WTC11 (cell line): ENCODE measurements around the gene INAFM2. TPM values are rescaled to one million over a fixed set of nuclear protein-coding genes. Genes with fewer than 3 reads are reported as not detected.

ENCODE experiments used
- ATAC-seq: fragments of 200-7000 bp; cut with Tn5 transposase; 2 replicates; pipeline ENCODE4 v1.10.0; 2021; ENCODE audit warnings: mild to moderate bottlenecking, moderate library complexity
- CTCF ChIA-PET: fragments of 300-600 bp; sonication (Branson Sonifier 250); formaldehyde crosslinking; loops from one replicate; lab custom pipeline; 2021; ENCODE audit warnings: antibody characterized with exemption; lab: Charles Lee
- POLR2A ChIA-PET: fragments of 350-600 bp; sonication (Branson Sonifier 250); formaldehyde crosslinking; loops from one replicate; lab custom pipeline; 2021; ENCODE audit warnings: antibody characterized with exemption; lab: Charles Lee
- DNase-seq: peaks from one replicate; pipeline ENCODE4 v3.0.0; 2021; ENCODE audit warnings: low spot score
- H3K27ac Mint-ChIP-seq: 2 replicates; pipeline ENCODE4 v1.8.0; 2021; ENCODE audit warnings: mixed read lengths
- H3K27me3 Mint-ChIP-seq: 2 replicates; pipeline ENCODE4 v1.8.0; 2021; ENCODE audit warnings: low read depth, mild to moderate bottlenecking, moderate library complexity, mixed read lengths
- H3K36me3 Mint-ChIP-seq: 2 replicates; pipeline ENCODE4 v1.8.0; 2021; ENCODE audit warnings: mixed read lengths
- H3K4me1 Mint-ChIP-seq: 2 replicates; pipeline ENCODE4 v1.8.0; 2022; ENCODE audit warnings: mixed read lengths
- H3K4me3 Mint-ChIP-seq: 2 replicates; pipeline ENCODE4 v1.8.0; 2021; ENCODE audit warnings: mild to moderate bottlenecking, moderate library complexity, mixed read lengths
- H3K9me3 Mint-ChIP-seq: 2 replicates; pipeline ENCODE4 v1.8.0; 2021; ENCODE audit warnings: mixed read lengths
- GRHL2 ChIP-seq: fragments of 250-450 bp; sonication (Bioruptor Pico); IDR thresholded peaks from 2 replicates; pipeline ENCODE4 v1.8.0; 2022; ENCODE audit warnings: mild to moderate bottlenecking, moderate library complexity; ENCODE audit not compliant: insufficient replicate concordance, severe bottlenecking
- MXD4 ChIP-seq: fragments of 250-450 bp; sonication (Bioruptor Pico); IDR thresholded peaks from 2 replicates; pipeline ENCODE4 v1.8.0; 2021; ENCODE audit warnings: mild to moderate bottlenecking, moderate library complexity, borderline replicate concordance
- OVOL2 ChIP-seq: fragments of 250-450 bp; sonication (Bioruptor Pico); IDR thresholded peaks from 2 replicates; pipeline ENCODE4 v1.9.0; 2021; ENCODE audit warnings: mild to moderate bottlenecking, borderline replicate concordance
- SP1 ChIP-seq: sonication (generic); formaldehyde crosslinking; conservative IDR thresholded peaks from 2 replicates; pipeline ENCODE4 v1.8.1; 2022; ENCODE audit warnings: missing genetic modification reagents
- TEAD1 ChIP-seq: sonication (generic); formaldehyde crosslinking; IDR thresholded peaks from 2 replicates; pipeline ENCODE4 v1.8.0; 2022; ENCODE audit warnings: mild to moderate bottlenecking, missing genetic modification reagents
- ZNF232 ChIP-seq: sonication (generic); formaldehyde crosslinking; IDR thresholded peaks from 2 replicates; pipeline ENCODE4 v1.8.0; 2022; ENCODE audit warnings: mild to moderate bottlenecking, missing genetic modification reagents
- ZNF317 ChIP-seq: sonication (generic); formaldehyde crosslinking; IDR thresholded peaks from 2 replicates; pipeline ENCODE4 v1.8.1; 2023; ENCODE audit warnings: low read depth, mild to moderate bottlenecking, moderate library complexity, missing genetic modification reagents, borderline replicate concordance
- ZNF416 ChIP-seq: fragments of 250-450 bp; sonication (Bioruptor Pico); IDR thresholded peaks from 2 replicates; pipeline ENCODE4 v1.9.0; 2021; ENCODE audit warnings: mild to moderate bottlenecking, inconsistent platforms
- ZNF423 ChIP-seq: fragments of 250-450 bp; sonication (Bioruptor Pico); IDR thresholded peaks from 2 replicates; pipeline ENCODE4 v2.1.2; 2022; ENCODE audit warnings: mild to moderate bottlenecking, moderate library complexity
- ZNF671 ChIP-seq: fragments of 250-450 bp; sonication (Bioruptor Pico); IDR thresholded peaks from 2 replicates; pipeline ENCODE4 v1.8.0; 2021; ENCODE audit warnings: mild to moderate bottlenecking
- total RNA-seq: library from RNA; stranded (reverse); gene quantifications from 3 replicates; pipeline ENCODE4 v1.2.3, GENCODE V29; 2021
- TF ChIP-seq, protein P1 (sequence below): sonication (generic); formaldehyde crosslinking; IDR thresholded peaks from 2 replicates; pipeline ENCODE4 v1.8.0; 2022; ENCODE audit warnings: mild to moderate bottlenecking, missing genetic modification reagents
- TF ChIP-seq, protein P2 (sequence below): sonication (generic); formaldehyde crosslinking; IDR thresholded peaks from 2 replicates; pipeline ENCODE4 v1.8.0; 2022; ENCODE audit warnings: mild to moderate bottlenecking, missing genetic modification reagents
- TF ChIP-seq, protein P3 (sequence below): sonication (generic); formaldehyde crosslinking; IDR thresholded peaks from 2 replicates; pipeline ENCODE4 v1.8.0; 2023; ENCODE audit warnings: missing genetic modification reagents
- TF ChIP-seq, protein P4 (sequence below): fragments of 250-450 bp; sonication (Bioruptor Pico); IDR thresholded peaks from 2 replicates; pipeline ENCODE4 v1.9.0; 2021; ENCODE audit warnings: mild to moderate bottlenecking
- TF ChIP-seq, protein P5 (sequence below): sonication (generic); formaldehyde crosslinking; conservative IDR thresholded peaks from 2 replicates; pipeline ENCODE4 v1.8.1; 2023; ENCODE audit warnings: mild to moderate bottlenecking, low read depth, missing genetic modification reagents, moderate library complexity
- TF ChIP-seq, protein P6 (sequence below): sonication (generic); formaldehyde crosslinking; IDR thresholded peaks from 2 replicates; pipeline ENCODE4 v1.8.0; 2022; ENCODE audit warnings: missing genetic modification reagents
- TF ChIP-seq, protein P7 (sequence below): sonication (generic); formaldehyde crosslinking; IDR thresholded peaks from 2 replicates; pipeline ENCODE4 v1.8.1; 2023; ENCODE audit warnings: mild to moderate bottlenecking, missing genetic modification reagents, moderate library complexity

The INAFM2 gene
- total RNA-seq, 1 experiment from 2014 or later, result 34.2 TPM

DNA sequence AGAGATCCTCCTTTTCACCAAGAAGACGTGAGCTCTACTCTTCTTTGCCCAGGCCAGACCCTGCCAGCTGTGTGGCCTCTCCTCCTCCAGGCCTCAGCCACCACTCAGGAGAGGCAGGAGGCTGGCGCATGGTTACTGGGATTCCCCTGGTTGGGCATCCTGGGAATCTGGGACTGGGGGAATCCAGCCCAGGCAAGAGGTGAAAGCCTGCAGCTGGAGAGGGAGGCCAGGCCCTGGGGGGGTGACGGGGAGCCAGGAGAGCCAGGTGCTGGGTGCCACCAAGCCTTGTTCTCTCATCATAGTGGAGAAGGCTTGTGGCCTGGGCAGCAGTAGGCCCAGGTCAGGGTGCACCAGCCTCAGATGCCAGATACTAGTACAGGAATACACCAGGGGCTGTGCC lies 11.0 kb downstream of the INAFM2 start:
- DNase-seq (no peak), ATAC-seq (no peak)
- no peak for TF ChIP-seq ZNF416 (CRISPR knock-in tag)
- TF ChIP-seq, protein P1, sequence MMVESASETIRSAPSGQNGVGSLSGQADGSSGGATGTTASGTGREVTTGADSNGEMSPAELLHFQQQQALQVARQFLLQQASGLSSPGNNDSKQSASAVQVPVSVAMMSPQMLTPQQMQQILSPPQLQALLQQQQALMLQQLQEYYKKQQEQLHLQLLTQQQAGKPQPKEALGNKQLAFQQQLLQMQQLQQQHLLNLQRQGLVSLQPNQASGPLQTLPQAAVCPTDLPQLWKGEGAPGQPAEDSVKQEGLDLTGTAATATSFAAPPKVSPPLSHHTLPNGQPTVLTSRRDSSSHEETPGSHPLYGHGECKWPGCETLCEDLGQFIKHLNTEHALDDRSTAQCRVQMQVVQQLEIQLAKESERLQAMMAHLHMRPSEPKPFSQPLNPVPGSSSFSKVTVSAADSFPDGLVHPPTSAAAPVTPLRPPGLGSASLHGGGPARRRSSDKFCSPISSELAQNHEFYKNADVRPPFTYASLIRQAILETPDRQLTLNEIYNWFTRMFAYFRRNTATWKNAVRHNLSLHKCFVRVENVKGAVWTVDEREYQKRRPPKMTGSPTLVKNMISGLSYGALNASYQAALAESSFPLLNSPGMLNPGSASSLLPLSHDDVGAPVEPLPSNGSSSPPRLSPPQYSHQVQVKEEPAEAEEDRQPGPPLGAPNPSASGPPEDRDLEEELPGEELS, result no peak
- no peak for TF ChIP-seq SP1 (CRISPR knock-in tag)
- TF ChIP-seq ZNF317 (CRISPR knock-in tag), result no peak
- no peak for TF ChIP-seq ZNF671 (CRISPR knock-in tag)
- no peak for TF ChIP-seq ZNF423 (CRISPR knock-in tag)
- TF ChIP-seq TEAD1 (CRISPR knock-in tag), result no peak
- TF ChIP-seq OVOL2 (CRISPR knock-in tag), result no peak
- TF ChIP-seq MXD4, result no peak
- TF ChIP-seq GRHL2 (CRISPR knock-in tag), result no peak
- TF ChIP-seq, protein P2, sequence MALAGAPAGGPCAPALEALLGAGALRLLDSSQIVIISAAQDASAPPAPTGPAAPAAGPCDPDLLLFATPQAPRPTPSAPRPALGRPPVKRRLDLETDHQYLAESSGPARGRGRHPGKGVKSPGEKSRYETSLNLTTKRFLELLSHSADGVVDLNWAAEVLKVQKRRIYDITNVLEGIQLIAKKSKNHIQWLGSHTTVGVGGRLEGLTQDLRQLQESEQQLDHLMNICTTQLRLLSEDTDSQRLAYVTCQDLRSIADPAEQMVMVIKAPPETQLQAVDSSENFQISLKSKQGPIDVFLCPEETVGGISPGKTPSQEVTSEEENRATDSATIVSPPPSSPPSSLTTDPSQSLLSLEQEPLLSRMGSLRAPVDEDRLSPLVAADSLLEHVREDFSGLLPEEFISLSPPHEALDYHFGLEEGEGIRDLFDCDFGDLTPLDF, result no peak
- TF ChIP-seq, protein P3, sequence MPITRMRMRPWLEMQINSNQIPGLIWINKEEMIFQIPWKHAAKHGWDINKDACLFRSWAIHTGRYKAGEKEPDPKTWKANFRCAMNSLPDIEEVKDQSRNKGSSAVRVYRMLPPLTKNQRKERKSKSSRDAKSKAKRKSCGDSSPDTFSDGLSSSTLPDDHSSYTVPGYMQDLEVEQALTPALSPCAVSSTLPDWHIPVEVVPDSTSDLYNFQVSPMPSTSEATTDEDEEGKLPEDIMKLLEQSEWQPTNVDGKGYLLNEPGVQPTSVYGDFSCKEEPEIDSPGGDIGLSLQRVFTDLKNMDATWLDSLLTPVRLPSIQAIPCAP (CRISPR knock-in tag), result no peak
- TF ChIP-seq ZNF232 (CRISPR knock-in tag), result no peak
- TF ChIP-seq, protein P4, sequence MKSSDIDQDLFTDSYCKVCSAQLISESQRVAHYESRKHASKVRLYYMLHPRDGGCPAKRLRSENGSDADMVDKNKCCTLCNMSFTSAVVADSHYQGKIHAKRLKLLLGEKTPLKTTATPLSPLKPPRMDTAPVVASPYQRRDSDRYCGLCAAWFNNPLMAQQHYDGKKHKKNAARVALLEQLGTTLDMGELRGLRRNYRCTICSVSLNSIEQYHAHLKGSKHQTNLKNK, result no peak
- TF ChIP-seq, protein P5, sequence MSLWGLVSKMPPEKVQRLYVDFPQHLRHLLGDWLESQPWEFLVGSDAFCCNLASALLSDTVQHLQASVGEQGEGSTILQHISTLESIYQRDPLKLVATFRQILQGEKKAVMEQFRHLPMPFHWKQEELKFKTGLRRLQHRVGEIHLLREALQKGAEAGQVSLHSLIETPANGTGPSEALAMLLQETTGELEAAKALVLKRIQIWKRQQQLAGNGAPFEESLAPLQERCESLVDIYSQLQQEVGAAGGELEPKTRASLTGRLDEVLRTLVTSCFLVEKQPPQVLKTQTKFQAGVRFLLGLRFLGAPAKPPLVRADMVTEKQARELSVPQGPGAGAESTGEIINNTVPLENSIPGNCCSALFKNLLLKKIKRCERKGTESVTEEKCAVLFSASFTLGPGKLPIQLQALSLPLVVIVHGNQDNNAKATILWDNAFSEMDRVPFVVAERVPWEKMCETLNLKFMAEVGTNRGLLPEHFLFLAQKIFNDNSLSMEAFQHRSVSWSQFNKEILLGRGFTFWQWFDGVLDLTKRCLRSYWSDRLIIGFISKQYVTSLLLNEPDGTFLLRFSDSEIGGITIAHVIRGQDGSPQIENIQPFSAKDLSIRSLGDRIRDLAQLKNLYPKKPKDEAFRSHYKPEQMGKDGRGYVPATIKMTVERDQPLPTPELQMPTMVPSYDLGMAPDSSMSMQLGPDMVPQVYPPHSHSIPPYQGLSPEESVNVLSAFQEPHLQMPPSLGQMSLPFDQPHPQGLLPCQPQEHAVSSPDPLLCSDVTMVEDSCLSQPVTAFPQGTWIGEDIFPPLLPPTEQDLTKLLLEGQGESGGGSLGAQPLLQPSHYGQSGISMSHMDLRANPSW (CRISPR knock-in tag), result no peak
- TF ChIP-seq, protein P6, sequence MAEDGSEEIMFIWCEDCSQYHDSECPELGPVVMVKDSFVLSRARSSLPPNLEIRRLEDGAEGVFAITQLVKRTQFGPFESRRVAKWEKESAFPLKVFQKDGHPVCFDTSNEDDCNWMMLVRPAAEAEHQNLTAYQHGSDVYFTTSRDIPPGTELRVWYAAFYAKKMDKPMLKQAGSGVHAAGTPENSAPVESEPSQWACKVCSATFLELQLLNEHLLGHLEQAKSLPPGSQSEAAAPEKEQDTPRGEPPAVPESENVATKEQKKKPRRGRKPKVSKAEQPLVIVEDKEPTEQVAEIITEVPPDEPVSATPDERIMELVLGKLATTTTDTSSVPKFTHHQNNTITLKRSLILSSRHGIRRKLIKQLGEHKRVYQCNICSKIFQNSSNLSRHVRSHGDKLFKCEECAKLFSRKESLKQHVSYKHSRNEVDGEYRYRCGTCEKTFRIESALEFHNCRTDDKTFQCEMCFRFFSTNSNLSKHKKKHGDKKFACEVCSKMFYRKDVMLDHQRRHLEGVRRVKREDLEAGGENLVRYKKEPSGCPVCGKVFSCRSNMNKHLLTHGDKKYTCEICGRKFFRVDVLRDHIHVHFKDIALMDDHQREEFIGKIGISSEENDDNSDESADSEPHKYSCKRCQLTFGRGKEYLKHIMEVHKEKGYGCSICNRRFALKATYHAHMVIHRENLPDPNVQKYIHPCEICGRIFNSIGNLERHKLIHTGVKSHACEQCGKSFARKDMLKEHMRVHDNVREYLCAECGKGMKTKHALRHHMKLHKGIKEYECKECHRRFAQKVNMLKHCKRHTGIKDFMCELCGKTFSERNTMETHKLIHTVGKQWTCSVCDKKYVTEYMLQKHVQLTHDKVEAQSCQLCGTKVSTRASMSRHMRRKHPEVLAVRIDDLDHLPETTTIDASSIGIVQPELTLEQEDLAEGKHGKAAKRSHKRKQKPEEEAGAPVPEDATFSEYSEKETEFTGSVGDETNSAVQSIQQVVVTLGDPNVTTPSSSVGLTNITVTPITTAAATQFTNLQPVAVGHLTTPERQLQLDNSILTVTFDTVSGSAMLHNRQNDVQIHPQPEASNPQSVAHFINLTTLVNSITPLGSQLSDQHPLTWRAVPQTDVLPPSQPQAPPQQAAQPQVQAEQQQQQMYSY, result no peak
- TF ChIP-seq, protein P7, sequence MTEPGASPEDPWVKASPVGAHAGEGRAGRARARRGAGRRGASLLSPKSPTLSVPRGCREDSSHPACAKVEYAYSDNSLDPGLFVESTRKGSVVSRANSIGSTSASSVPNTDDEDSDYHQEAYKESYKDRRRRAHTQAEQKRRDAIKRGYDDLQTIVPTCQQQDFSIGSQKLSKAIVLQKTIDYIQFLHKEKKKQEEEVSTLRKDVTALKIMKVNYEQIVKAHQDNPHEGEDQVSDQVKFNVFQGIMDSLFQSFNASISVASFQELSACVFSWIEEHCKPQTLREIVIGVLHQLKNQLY (CRISPR knock-in tag), result no peak
- no peak overlapping the region for H3K27ac Mint-ChIP-seq
- ChIA-PET POLR2A (no interaction called here), CTCF (interaction anchor here (1.1 to 9.6 kb wide), 7 partner anchors 6 to 116 kb away, joined by 3 to 264 read pairs (median 83); partner anchors contain the start of gene INAFM2)
- H3K4me1 Mint-ChIP-seq, result peaks cover 37% of the 10 kb centered on the region
- H3K4me3 Mint-ChIP-seq, result no peak overlapping the region
- H3K36me3 Mint-ChIP-seq, result peaks cover 6% of the 10 kb centered on the region; the same call in 1 of the 2 replicates
- peaks cover 5% of the 10 kb centered on the region for H3K27me3 Mint-ChIP-seq
- no peaks in the 10 kb centered on the region for H3K9me3 Mint-ChIP-seq
